Spinal cord (tissue), 10 donors: Measurements from ENCODE around the gene MICALL2. TPM values are rescaled to one million over a fixed set of nuclear protein-coding genes. Genes with fewer than 3 reads are reported as not detected.

ENCODE experiments used
- DNase-seq, 6 donors: peaks; one replicate each; pipeline versions ENCODE4 v3.0.0 to v3.0.0-alpha.2; 2013 to 2015; ENCODE audit warnings: low spot score in 6 of 6, low read depth in 4 of 6
- H3K27ac ChIP-seq: one replicate; pipeline ENCODE4 v1.5.1; 2013; ENCODE audit warnings: low read depth, low read length, control low read depth
- H3K27me3 ChIP-seq: one replicate; pipeline ENCODE4 v1.6.1; 2013; ENCODE audit warnings: low read length; ENCODE audit not compliant: control insufficient read depth, insufficient read depth
- H3K36me3 ChIP-seq: one replicate; pipeline ENCODE4 v1.6.1; 2013; ENCODE audit warnings: low read length; ENCODE audit not compliant: control insufficient read depth, insufficient read depth
- H3K4me1 ChIP-seq: one replicate; pipeline ENCODE4 v1.6.1; 2013; ENCODE audit warnings: low read length; ENCODE audit not compliant: control insufficient read depth, insufficient read depth
- H3K4me3 ChIP-seq: one replicate; pipeline ENCODE4 v1.5.1; 2013; ENCODE audit warnings: low read depth, low read length, control low read depth
- H3K9me3 ChIP-seq: one replicate; pipeline ENCODE4 v1.6.1; 2013; ENCODE audit warnings: low read length; ENCODE audit not compliant: control insufficient read depth, insufficient read depth
- WGBS: methylation state at CpG from one replicate; pipeline ENCODE4 v1.1.5; 2013; ENCODE audit warnings: missing lambda C conversion rate; ENCODE audit not compliant: insufficient coverage; 5-methylcytosine and 5-hydroxymethylcytosine counted together
- polyA plus RNA-seq, 2 donors: library from polyadenylated mRNA; unstranded; fragments of 120-200 nt; gene quantifications; one replicate each; pipeline ENCODE4 v1.2.1, GENCODE V29; 2013; ENCODE audit not compliant: insufficient read length in 2 of 2
- total RNA-seq, 2 donors: library from RNA; depleted of rRNA in 1 of 2; stranded (reverse); fragments of 120-200 nt in 1 of 2; fragments of >200 nt in 1 of 2; gene quantifications; one replicate each; pipeline versions ENCODE4 v1.2.3 to v1.2.4, GENCODE V29; 2013 to 2014
- donor health status: healthy.

The MICALL2 gene
- total and polyA plus RNA-seq, 4 donors: 13.1 to 34.7 (median 20.6) TPM

DNA sequence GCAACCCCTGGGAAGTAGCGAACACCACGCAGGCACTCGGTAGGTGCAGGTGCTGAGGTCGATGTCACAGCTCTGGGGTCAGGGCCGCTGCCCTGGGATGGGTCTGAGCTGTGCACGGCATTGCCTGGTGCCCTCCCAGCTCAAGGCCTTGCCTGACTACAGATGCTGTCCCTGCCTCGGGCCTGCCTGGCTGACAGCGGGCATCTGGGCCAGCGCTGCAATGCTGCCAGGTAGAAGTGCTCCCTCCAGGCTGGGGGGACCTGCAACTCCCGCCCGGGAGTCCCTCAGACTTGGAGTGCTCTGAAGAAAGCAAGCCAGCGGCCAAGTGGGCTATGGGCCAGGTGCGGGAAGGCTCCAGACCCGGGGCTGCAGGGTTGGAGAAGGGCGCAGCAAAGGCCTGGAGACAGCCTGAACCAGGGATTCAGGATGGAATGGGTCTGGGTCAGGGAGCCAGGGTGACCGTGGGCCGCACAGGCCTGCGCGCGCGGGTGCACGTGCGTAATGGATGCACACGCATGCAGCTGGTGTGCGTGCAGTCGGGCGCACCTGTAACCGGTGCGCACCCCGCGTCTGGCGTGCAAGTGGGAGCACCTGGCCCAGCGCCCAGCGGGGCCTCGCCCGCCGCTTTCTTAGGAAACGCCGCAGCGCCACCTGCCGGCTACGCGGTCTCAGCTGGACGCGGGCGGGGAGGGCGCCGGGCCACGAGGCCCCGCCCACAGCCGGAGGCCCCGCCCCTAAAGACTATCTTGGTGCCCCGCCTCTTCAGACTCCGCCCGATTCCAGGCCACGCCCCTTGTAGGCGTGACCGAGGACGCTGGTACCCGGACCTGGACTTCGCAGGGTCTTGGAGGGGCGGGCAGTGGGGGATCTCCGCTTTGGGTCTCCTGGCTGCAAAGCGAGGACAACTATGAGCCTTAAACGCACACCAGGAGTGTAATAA is 46.7 kb downstream of the MICALL2 start:
- H3K9me3 ChIP-seq: no peaks in the 10 kb centered on the region
- H3K4me3 ChIP-seq: no peak overlapping the region
- no peak overlapping the region for H3K27ac ChIP-seq
- peaks cover 14% of the 10 kb centered on the region for H3K4me1 ChIP-seq
- peak in 5 of 6 donors; percentile 44 to 88 (median 67) for DNase-seq
- 15% methylated on average over 65 of the region's 65 CpGs for WGBS
- H3K27me3 ChIP-seq: peaks cover 20% of the 10 kb centered on the region
- no peaks in the 10 kb centered on the region for H3K36me3 ChIP-seq

- Histone ChIP-seq H3K36me3 (no peaks in the 10 kb centered on the region), H3K9me3 (no peaks in the 10 kb centered on the region), H3K4me1 (peaks cover 19% of the 10 kb centered on the region), H3K27me3 (peaks cover 23% of the 10 kb centered on the region), H3K27ac (no peak overlapping the region), H3K4me3 (no peak overlapping the region)
- no peak for DNase-seq
- 91% methylated on average over 24 of the region's 28 CpGs for WGBS
These were observed 47.9 kb downstream of the MICALL2 start for GRCh38 chr7:1411414-1411813.

DNA sequence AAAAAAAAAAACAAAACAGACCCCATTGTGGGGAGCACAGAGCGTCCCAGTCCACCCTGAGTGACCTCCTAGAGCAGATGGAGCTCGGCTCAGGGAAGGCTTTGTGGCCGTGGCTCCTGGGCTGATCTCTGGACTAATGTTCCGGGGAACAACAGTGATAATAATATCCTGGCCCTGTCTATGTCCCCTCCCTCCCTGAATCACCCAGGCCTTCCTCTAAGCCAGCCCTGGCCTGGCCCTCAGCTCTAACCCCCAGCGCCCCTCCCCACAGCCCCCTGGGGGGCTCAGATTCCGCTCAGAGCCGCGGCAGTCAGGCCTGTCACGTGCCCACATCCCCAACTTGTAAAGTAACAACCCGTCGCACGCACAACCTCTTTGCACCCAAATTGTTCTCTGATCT is 48.3 kb downstream of the MICALL2 start:
- Histone ChIP-seq H3K4me3 (no peak overlapping the region), H3K4me1 (peaks cover 19% of the 10 kb centered on the region), H3K36me3 (no peaks in the 10 kb centered on the region), H3K27ac (no peak overlapping the region), H3K9me3 (no peaks in the 10 kb centered on the region), H3K27me3 (peaks cover 25% of the 10 kb centered on the region)
- WGBS: 45% methylated on average over 5 of the region's 12 CpGs
- DNase-seq: no peak

- H3K9me3 ChIP-seq: no peaks in the 10 kb centered on the region
- 77% methylated on average over 6 of the region's 7 CpGs for WGBS
- H3K27me3 ChIP-seq: peaks cover 33% of the 10 kb centered on the region
- H3K4me1 ChIP-seq: peaks cover 27% of the 10 kb centered on the region
- H3K4me3 ChIP-seq: no peak overlapping the region
- H3K36me3 ChIP-seq: no peaks in the 10 kb centered on the region
- no peak overlapping the region for H3K27ac ChIP-seq
- DNase-seq: no peak
These were observed 49.7 kb downstream of the MICALL2 start for GRCh38 chr7:1409555-1409954.

DNA sequence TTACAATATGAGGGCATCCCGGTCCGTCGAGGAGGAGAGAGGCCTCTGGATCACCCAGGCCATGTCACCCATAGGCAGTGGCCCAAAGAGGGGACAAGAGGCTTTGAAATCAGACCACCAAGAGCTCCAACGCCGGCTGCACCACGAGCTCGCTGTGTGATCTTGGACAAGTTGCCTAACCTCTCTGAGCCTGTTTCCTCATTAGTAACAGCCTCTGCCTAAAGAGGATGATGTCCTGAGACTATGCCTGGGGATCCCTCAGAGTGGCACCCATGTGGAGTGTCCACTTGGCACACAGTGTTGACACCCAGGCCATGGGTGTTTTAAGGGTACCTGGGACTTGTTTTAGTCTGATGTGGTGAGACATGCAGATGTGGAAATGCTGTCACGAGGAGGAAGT is 50.8 kb downstream of the MICALL2 start:
- H3K27ac ChIP-seq: no peak overlapping the region
- peaks cover 37% of the 10 kb centered on the region for H3K4me1 ChIP-seq
- no peak overlapping the region for H3K4me3 ChIP-seq
- no peak for DNase-seq
- H3K36me3 ChIP-seq: no peaks in the 10 kb centered on the region
- 74% methylated on average over 8 of the region's 8 CpGs for WGBS
- H3K27me3 ChIP-seq: peaks cover 43% of the 10 kb centered on the region
- H3K9me3 ChIP-seq: no peaks in the 10 kb centered on the region

DNA sequence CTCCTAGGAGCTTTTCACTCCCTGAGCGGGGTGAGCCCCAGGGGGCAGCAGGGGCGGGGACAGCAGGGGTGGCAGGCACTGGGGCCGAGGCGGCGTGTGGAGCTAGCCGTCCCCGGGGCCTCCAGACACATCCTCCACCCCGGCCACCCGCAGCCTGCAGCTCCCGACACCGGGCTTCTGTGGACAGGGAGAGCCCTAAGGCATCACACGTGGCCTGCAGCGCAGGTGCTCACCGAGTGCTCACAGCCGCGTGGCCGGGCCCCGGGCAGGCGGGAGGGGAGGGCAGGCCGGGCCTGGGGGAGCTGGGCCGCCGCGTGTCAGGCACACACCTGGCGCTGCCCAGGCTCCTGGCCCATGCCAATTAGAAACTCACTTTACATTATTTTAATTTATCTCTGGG is 51.4 kb downstream of the MICALL2 start:
- Histone ChIP-seq H3K27me3 (peaks cover 48% of the 10 kb centered on the region), H3K27ac (no peak overlapping the region), H3K36me3 (no peaks in the 10 kb centered on the region), H3K4me3 (no peak overlapping the region), H3K4me1 (peaks cover 37% of the 10 kb centered on the region), H3K9me3 (no peaks in the 10 kb centered on the region)
- DNase-seq: no peak
- whole genome bisulfite sequencing: 17% methylated on average over 20 of the region's 24 CpGs

DNA sequence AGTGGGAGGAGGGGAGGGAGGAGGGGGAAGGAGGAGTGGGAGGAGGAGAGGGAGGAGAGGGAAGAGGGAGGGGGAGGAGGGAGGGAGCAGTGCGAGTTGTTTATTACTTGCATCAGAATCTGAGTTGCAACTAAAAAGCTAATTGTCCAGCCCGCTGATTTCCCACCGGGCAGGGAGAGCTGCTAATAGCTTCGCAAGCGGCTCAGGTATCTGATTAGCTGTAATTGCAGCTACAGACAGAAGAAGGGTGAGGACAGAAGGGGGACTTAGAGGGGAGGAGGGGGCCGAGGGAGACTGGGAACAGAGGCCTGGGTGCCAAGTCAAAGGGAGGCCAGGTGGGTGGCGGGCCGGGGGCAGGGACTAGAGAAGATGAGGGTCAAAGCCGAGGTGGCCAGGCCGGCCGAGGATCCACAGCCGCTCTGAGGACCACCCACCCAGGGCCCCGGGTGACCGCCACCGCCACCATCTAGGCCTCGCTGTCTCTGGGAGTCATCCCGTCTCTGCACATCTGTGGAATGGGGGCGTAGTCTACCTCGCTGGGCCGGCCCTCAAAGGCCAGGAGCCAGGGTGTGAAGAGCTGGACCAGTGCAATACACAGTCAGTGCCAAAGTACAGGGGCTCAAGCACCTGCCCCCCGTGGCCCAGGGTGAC is 54.2 kb downstream of the MICALL2 start:
- Histone ChIP-seq H3K4me1 (peaks cover 28% of the 10 kb centered on the region), H3K9me3 (no peaks in the 10 kb centered on the region), H3K27ac (no peak overlapping the region), H3K36me3 (no peaks in the 10 kb centered on the region), H3K4me3 (no peak overlapping the region), H3K27me3 (peaks cover 58% of the 10 kb centered on the region)
- DNase-seq: peak in 2 of 6 donors; percentile 38 to 94
- WGBS: 49% methylated on average over 21 of the region's 21 CpGs

GRCh38 chr7:1404460-1404809 is 54.8 kb downstream of the MICALL2 start:
- Histone ChIP-seq H3K9me3 (no peaks in the 10 kb centered on the region), H3K4me1 (peaks cover 28% of the 10 kb centered on the region), H3K27me3 (peaks cover 56% of the 10 kb centered on the region), H3K36me3 (no peaks in the 10 kb centered on the region), H3K4me3 (no peak overlapping the region), H3K27ac (no peak overlapping the region)
- WGBS: 29% methylated on average over 3 of the region's 4 CpGs
- no peak for DNase-seq

DNA sequence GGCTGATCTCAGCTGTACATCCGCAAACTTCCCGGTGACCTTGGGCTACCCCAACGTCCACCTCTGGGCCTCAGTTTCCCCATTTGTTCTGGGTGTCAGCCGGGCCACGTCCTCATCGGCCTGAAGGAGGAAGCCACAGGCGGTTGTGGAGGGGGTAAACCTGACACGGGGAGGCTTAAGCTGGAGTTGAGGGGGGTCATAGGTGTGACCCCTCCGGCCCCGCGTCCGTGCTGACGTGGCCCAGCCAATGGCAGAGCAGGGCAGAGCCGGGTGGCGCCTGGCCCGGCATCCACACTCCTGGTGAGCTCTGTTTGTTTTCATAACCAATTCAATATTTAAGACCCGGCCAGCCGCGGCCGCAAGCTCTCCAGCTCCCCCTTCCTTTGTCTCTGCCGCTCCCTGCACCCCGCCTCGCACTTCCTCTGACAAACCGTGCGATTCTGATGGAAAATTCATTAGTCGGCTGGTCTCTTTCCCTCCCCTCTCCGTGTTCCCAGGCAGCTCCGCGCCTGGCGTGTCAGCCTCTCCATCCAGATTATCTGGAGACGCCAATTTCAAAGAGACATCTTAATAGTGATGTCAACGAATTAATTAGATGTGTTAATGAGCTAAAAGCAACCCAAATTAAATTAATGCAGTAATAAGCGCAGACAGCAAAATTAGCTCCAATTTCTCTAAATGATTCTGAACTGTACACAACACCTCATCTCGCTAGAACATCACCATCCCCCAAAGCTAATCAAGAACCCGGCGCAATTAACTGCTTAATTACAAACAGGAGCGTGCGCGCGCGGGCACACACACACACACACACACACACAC is 55.4 kb downstream of the MICALL2 start:
- 9% methylated on average over 29 of the region's 41 CpGs for WGBS
- Histone ChIP-seq H3K36me3 (no peaks in the 10 kb centered on the region), H3K27me3 (peaks cover 52% of the 10 kb centered on the region)

More for the DNA sequence above, 55.4 kb downstream of the MICALL2 start:
- H3K4me3 ChIP-seq: peak overlapping the region; percentile 6
- H3K9me3 ChIP-seq: no peaks in the 10 kb centered on the region
- DNase-seq: peak; percentile 33 to 98 (median 64)
- H3K4me1 ChIP-seq: peaks cover 28% of the 10 kb centered on the region
- H3K27ac ChIP-seq: no peak overlapping the region
